Inferior parietal cortex (tissue), 1 donor: ENCODE measurements around the gene VPS50.
"Not testable (repeated sequence)": the region's sequence is repeated elsewhere in the genome, so short reads cannot be mapped to it uniquely, and the experiment has no call there.

Source experiments
- DNase-seq: peaks from one replicate; pipeline ENCODE4 v3.0.0-alpha.2; 2016; ENCODE audit errors: extremely low spot score

Gene VPS50

DNA sequence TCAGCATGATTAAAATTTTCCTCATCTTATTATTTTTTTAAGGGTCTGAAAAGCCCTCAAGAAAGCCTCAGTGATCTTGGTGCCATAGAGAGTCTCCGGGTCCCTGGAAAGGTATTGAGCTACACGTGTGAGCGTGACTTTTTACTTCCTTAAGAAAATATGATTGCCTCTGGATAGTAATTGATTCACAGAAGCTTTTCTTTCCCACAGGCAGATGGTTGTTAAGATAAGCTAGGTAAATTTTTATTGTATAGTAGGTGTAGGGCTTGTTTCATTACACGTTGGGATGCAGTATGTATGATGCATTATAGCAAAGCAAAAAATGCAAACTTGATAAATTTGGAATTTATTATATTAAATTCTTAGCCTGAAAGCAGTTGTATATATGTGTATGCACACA is 7.7 kb downstream of the VPS50 start:
- no peak for DNase-seq

DNA sequence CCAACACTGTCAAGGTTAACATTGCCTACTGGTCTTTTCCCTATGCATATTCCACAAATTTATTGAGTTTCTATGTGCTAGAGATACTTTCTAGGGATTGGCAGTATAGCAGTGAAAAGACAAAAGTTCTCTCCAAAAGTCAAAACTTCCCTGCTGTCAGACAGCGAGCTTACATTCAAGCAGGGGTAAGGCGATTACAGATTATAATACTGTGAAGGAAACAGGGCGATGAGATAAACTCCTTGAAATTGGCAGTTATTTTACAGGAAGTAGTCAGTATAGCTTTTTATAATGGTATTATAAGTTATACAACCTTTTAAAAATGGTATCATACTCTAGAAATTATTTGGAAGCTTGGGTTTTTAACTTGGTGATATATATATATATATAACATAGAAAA is 9.9 kb downstream of the VPS50 start:
- DNase-seq = no peak

DNA sequence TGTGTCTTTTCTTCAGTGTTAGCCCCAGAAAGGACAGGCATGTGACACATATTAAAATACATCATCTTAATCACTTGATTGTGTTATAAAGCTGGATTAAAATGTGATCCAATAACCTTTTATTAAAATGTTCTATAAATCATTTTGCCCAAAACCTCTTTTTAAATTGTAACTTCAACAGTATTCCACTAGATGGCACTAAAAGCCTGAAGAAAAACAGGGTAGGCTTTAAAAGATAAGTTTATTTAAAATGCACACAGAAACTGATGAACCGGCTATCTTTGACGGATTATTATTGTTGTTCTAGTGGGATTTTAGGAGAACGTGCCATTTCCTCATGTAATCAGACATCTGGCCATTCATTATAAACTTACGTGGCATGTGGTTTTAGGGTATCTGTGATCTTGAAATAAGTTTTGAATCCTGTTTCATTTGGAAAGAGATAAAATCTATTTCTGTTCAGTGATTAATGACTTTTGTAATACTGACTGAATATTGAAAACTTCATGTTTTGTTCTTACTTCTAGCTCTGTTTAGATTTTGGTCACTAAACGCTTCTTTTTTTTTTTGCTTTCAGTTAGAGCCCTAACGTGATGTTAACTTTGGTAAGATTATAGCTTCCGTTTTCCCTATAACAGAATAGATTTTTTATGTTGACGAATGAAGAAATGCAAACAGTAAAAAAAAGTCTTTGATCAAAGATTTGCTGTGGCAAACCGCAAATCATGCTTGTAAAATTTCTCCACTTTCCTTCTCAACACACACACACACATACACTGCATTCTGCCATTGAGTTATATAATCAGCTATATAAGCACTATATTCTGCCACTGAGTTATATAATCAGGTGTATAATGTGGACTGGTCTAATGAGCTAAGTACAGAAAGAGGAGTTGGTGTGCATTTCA is 13.6 kb downstream of the VPS50 start:
- DNase-seq = peak; percentile 68

DNA sequence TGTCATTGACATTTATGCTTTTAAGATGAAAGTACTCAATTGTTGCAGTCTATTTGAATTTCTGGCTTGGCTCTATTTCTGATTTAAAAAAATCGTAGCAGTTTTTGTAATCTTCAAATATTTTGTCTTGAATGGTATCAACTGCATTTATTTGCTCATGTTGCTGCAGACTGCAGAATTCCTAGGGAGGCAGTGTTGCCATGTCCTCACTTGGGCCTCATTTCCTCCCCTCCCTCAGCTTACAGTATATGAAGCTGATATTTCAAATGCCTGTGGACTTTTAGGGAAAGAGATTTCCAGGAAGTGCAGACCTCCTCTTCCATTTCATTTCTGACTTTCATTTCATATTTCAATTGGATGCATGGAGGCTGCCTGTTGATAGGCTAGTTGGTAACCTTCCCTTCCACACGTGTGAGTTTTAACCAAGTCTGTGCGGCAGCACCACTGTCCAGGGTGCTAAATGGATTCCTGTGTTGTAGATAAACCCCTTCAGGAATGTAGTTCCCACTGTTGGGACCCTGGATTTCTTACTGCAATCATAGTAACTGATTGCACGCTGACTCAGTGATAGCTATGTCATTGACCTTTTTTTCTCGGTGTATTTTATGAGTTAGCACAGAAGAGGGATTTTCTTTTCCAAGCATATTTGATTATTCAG is 17.5 kb downstream of the VPS50 start:
- no peak for DNase-seq

DNA sequence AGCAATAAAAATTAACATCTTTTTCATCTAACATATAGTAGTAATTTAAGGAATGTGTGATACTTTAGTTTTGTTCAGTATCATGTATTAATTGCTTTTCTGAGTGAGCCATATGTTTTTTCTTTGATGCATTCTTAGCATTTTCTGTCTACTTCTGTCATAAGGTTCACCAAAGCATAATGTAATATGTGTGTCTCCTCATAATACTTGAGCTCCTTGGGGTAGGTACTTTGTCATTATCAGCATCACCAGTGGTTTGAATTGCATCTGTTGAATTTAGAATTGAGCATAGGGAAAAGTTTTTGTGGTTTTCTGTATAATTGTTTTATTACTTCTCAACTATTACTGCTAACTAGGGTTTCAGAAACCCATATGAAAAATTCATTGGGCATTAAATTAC is 26.5 kb downstream of the VPS50 start:
- DNase-seq = no peak

DNA sequence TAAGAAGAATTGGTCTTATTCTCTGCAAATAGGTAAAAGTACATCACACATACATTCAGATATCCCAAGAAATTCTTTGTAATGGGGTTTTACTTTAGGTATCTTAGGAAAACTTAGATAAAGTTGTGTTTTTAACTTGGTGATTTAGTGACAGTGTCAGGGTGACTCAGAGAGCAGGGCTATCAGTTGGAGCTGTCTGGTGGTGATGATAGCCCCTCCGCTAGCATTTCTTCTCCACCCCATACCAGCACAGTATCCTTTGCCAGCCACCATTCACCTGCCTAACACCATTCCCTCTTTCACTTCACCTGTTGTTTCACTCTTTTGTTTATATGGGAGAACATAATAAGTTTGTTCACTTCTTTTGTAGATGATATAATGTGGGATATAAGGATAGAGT is 30.4 kb downstream of the VPS50 start:
- DNase-seq = no peak

DNA sequence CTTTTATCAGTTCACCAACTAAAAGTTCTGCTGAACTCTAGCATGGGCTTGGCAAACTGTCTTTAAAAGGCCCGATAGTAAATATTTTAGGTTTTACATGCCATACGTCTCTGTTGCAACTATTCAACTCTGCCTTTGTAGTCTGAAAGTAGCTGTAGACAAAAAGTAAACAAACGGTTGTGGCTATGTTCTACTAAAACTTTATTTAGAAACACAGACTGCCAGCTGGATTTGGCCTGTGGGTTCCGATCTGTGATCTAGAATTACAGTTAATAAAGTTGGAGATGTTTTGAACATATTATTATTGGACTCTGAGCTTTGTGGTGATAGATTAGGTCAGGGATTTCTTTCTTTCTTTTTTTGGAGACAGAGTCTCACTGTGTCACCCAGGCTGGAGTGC is 33.1 kb downstream of the VPS50 start:
- no peak for DNase-seq

DNA sequence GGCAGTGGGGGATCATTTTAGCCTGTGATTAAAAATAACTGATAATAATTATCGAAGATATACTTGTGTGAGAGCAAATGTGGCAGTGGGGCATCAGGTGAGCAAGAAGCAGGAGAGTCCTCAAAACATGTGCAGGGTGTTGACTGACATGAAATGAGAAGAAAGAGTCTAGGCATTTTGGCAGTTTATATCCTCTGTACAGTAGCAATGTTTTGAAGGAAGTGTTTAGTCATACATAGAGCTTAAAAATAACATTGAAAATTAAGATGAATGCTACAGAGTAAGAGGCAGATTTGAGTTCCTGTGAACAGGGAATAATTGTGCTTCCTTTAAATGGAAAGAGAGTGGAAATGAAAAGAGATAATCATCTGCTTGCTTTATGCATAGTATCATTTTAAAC is 47.4 kb downstream of the VPS50 start:
- no peak for DNase-seq

DNA sequence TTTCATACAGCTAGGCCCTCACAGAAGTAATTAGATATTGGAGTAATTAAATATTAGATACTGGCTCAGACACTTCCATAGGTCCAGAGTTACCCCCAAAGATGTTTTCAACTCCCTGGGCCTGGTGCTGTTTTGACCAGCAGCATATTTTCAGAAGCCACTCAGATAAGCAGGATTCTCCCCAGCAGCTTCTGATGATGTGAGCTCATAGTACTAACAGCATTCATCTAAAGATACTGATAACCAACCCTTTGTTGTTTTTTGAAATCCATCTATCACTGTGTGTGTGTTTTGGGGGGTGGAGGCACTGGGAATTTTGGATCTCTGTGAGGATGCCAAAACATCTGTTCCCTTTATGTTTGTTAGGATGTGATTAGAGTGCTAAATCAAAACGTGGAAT is 52.7 kb downstream of the VPS50 start:
- DNase-seq = no peak

DNA sequence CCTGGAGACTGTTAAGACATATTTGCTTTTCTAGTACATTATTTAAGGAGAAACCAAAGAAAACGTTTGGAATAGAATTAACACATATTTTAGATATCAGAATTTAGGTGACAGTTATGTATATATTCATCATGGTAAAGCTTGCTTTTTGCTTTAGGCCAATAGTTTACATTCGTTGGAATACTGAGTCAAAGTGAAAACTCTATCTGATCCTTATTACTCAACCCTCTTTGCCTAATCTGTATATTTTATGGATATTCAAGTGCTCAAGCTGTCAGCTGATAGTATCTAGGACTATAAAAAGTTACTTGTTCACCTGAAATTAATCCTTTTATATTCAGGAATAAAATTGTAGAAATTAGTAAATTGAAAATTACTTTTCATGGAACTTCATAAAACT is 61.1 kb downstream of the VPS50 start:
- DNase-seq = no peak

DNA sequence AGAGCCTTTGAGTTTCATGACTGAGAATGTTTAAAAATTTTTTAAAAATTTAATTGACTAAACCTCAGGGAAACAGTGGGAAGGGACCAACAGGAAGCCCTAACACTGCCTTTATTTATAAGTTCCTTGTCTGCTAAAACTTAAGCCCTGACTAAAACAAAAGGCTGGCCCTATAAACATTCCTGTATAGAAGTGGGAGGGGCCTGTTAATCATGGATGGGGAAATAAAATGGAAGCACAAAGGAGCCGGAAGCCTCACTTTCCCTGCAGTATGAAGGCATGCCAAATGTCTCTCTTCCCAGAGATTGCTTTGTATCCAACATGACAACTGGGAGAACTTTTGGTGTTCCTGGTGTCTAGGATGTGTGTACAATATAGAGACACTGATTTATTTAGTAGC is 66.0 kb downstream of the VPS50 start:
- no peak for DNase-seq

DNA sequence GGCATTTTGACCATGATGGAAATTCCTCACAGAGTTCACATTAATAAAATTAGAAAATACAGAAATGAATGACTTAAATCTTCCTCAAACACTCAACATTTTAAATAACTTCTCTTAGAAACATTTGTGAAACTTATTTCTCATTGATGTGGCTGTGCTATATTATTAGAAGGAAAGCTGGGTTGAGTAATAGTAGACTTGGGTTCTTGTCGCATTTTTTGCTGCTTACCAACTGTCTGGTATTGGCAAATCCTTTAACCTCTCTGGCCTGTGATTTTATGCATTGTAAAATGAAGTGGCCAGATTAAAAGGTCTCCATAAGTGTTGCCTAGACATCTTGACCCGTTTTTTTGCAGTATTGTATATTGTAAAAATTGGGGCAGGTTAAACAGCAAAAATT is 66.5 kb downstream of the VPS50 start:
- no peak for DNase-seq

DNA sequence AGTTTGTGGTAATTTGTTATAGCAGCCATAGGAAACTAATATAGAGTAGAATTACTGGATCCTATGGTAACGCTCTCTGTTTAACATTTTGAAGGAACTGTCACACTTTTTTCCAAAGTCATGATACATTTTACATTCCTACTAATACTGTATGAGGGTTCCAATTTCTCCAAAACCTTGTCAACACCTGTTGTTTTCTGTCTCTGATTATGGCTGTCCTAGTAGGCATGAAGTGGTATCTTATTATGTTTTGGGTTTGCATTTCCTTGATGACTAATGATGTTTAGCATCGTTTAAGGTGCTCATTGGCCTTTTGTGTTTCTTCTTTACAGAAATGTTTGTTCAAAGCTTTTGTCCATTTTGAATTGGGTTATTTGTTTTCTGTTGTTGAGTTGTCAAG is 69.6 kb downstream of the VPS50 start:
- DNase-seq = no peak

DNA sequence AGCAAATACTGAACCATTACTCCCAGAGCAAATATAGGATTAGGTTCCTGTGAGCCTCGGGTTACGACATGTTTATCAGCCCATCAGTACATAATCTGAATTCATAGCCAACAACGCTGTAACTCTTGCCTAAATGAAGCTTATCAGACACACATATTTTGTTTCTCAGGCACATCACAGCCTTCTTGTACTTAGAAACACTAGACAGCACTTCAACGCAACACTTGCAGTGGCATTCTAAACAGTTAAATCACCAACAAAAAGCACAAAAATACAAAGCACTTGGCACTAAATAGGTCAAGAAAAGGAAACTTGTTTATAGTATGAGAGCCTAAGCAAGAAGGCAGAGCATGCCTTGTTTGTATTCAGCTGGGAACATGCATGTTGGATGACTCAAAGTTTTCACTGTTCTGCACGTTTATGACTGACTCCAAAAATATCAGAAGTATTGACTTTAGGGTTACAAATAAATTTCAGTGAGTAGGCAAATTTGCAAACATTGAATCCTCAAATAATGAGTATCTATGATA is 75.0 kb downstream of the VPS50 start:
- no peak for DNase-seq

DNA sequence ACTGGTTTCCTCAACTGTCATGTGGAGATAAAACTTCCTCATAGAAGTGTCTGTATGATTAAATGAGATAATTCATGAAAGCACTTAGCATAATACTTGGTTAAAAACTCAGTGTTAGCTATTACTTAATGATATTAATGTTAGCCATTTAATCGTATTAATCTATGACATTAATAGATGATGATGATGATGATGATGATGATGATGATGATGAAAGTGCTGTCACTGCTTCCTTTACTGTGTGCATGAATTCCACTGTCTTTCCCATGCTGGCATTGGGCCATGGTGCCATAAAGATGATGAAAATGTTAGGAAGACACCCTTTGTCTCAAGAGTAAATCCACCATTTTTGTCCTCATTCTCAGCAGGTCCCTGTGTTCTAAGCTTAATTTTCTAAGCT is 75.8 kb downstream of the VPS50 start:
- no peak for DNase-seq

DNA sequence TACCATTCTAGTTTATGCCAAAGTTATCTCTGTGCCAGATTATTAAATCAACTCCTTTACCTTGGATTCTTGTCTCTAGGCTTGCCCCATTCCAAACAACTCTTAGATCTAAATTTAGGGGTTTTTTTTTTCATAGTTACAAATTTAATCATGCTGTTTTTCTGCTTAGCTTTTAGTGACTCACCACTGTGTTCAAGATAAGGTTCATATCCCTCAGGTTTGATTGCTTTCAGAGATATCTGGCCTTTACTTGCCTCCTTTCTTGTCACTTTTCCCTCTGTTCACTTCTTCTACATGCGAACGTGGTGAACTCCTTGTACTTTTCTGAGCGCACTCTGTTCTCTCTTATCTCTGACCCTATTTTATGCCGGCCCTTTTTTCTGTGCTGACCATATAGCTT is 78.2 kb downstream of the VPS50 start:
- no peak for DNase-seq

DNA sequence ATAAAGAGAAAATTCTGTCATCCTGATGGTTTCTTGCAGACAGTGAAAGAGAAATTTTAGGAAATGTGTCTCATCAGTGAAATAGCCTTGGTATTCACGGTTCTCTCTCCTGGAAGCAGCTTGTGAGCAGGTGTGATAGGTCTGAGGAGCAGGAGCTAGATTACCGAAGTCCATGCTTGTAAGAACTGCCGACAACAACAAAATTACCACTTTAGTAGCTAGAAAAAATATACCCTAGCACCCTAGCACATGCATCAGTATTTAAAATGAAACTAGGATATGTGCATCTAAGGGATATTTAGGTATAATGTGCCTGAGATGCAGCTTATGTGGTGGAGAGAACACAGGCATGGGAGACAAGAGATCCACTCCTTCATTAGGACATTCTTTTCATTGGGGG is 82.3 kb downstream of the VPS50 start:
- DNase-seq = no peak

DNA sequence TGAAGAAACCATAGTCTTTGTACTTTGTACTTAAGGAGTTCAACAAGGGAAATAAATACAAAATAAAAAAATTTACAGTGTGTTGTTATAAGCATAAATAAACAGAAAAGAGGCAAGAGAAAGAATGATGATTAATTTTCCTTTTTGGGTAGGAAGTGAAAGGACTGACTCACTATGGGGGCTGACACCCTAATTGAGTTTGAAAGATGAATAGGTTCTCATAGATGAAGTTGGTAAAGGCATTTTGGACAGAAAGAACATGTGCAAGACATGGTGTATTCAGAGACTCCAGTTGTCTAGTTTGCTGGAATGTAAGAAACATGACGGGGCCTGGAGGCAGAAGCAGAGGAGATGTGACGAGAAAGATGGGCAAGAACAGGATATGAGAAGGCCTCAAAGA is 83.7 kb downstream of the VPS50 start:
- no peak for DNase-seq

DNA sequence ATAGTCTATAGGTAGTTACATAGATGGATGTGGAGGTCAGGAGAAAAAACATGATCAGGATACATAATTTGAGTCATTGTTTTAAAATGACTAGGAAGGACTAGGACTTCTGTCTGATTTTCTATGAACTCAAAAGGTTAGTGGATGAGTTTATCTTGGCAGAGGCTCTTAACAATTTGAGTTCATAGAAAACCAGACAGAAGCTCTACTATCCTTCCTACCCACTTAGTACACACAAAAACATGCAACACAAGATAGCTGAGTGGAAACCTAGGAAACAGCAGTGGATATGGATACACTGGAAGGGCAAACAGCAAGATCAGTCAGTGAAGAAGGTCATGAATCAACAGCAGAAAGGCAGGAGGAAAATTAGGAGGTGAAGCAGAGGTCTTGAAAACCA is 84.6 kb downstream of the VPS50 start:
- no peak for DNase-seq

DNA sequence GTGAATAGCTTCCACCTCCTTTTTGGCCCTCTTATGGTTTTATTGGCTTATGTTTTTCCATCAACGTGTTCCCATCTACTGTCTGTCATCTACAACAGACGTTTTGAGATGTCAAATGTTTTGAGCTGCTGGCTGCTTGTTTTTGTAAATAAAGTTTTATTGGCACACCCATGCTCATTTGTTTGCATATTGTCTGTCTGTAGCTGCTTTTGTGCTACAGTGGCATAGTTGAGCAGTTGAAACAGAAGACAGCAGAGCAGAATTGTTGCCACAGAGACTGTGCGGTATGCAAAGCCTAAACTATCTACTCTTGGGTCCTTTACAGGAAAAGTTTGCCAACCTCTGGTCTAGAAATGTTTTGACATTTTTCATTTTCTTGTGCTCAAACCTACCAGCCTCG is 88.7 kb downstream of the VPS50 start:
- no peak for DNase-seq

DNA sequence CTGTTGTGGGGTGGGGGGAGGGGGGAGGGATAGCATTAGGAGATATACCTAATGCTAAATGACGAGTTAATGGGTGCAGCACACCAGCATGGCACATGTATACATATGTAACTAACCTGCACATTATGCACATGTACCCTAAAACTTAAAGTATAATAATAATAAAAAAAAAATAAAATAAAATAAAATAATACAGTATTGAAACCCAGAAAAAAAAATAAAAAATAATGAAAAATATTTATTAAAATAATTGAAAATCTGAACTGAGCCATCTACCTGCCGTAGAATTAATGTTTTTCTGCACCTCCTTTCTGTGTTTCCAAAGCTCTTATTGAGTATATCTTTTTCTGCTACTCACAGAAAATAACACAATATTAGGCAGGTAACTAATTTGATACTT is 94.1 kb downstream of the VPS50 start:
- DNase-seq = not testable (repeated sequence)

DNA sequence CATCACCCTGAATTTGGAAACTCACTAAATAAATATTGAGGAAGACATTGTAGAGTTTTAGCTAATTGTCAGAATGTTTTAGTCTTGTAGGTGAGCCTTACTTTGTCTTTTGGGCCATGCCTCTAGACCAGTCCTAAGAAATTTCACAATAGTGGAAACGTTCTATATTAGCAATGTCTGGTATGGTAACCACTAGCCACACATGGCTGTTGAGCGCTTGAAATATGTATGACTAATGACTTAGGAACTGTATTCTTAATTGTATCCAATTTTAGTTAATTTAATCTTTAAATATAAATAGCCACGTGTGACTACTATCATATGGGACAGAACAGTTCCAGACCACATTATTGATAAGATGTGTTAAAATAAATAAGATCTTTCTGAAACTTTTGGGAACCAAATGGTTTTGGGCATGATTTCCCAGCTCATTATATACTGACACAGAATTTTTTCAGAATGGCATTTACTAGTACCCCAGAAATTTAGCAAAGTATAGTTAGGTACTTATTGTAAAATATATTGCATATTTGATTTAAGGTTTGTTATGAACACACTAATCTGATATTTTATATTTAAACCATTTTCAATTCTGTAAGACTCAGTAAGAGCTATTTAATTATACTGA is 95.0 kb downstream of the VPS50 start:
- no peak for DNase-seq

DNA sequence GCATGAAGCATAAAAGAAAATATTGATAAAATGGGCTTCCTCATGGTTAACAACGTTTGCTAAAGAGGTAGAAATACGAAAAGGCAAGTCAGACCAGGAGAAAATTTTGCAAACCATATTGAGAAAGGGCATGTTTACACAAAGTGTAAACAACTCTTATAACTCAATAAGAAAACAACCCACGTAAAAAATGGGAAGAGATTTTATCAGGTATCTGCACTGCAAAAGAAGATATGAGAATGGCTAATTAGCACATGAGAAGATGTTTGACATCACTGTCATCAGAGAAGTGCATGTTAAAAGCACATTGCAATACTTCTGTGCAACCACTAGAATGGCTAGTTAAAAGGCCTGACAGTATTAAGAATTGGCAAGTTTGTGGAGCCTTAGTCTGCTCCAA is 99.5 kb downstream of the VPS50 start:
- DNase-seq = no peak
